ENCODE results near the gene GLI2. TPM values are rescaled to one million over a fixed set of nuclear protein-coding genes. Genes with fewer than 3 reads are reported as not detected.

Gene GLI2
- total and polyA plus RNA-seq, 2 of the 8 experiments (the other 6 are each of a cell fraction or from before 2014, with no cell fraction given): 18.4 to 46.9 TPM

GRCh38 chr2:120764492-120764891 is 28.8 kb downstream of the GLI2 start:
- Histone ChIP-seq H2BK12ac (ENCODE audit: low read depth, low read length) (peak overlapping the region; percentile 29; the same call in 1 of the 2 replicates), H3K23me2 (ENCODE audit: low read depth, low read length) (no peaks in the 10 kb centered on the region), H3K9ac (replicated peaks in 1 of 4; ENCODE audit: extremely low read depth in 1 of 4, low read depth in 3 of 4, low read length in 3 of 4) (no peak overlapping the region; a peak in 1 of 7 replicates), H3K18ac (ENCODE audit: extremely low read depth, low read length) (no peak overlapping the region), H3K56ac (replicated peaks; ENCODE audit: insufficient read length, low read depth, low read length) (no peak overlapping the region), H2BK120ac (replicated peaks; ENCODE audit: low read depth, low read length) (no peak overlapping the region), H4K20me1 (replicated peaks in 1 of 2; ENCODE audit: control insufficient read depth in 1 of 2, insufficient read depth in 2 of 2, low read length in 2 of 2) (peaks cover 27 to 52% of the 10 kb centered on the region in 2 experiments), H2BK5ac (ENCODE audit: low read depth, low read length) (no peak overlapping the region), H4K8ac (ENCODE audit: extremely low read depth, insufficient read depth, low read length) (no peak overlapping the region), H3K36me3 (ENCODE audit: control insufficient read depth in 2 of 4, insufficient read depth in 4 of 4, low read length in 3 of 4) (no peaks in the 10 kb centered on the region), H3K4me3 (ENCODE audit: extremely low read depth in 1 of 4, insufficient read depth in 2 of 4, low read depth in 3 of 4, low read length in 4 of 4) (no peak overlapping the region), H3K4me1 (replicated peaks in 1 of 4; ENCODE audit: control insufficient read depth in 3 of 4, insufficient read depth in 4 of 4, low read length in 3 of 4) (peaks cover 11 to 60% (median 34%) of the 10 kb centered on the region in 4 experiments), H4K91ac (replicated peaks; ENCODE audit: insufficient read length, low read length) (no peak overlapping the region), H2BK20ac (ENCODE audit: low read length) (no peak overlapping the region), H2AFZ (ENCODE audit: low read length) (no peak overlapping the region), H2BK15ac (ENCODE audit: low read length) (no peak overlapping the region), H2AK5ac (ENCODE audit: low read depth, low read length) (no peak overlapping the region; the same call in 1 of the 2 replicates), H3K79me1 (ENCODE audit: low read depth, low read length) (peaks cover 52% of the 10 kb centered on the region), H3K9me3 (ENCODE audit: insufficient read depth in 2 of 2, low read depth in 1 of 2, low read length in 1 of 2) (no peaks in the 10 kb centered on the region), H3K14ac (ENCODE audit: insufficient read length) (no peak overlapping the region), H3K79me2 (ENCODE audit: control insufficient read depth in 1 of 2, insufficient read depth in 2 of 2, low read length in 2 of 2) (peaks cover under 1 to 100% of the 10 kb centered on the region in 2 experiments), H4K5ac (ENCODE audit: insufficient read length, low read depth, low read length) (no peak overlapping the region), H3K27ac (ENCODE audit: low read depth, low read length) (no peak overlapping the region), H3K23ac (ENCODE audit: insufficient read length) (no peak overlapping the region), H3K4ac (replicated peaks; ENCODE audit: insufficient read length, low read depth, low read length) (no peak overlapping the region), H3K4me2 (ENCODE audit: insufficient read depth in 1 of 2, low read depth in 2 of 2, low read length in 2 of 2) (no peak overlapping the region), H3K27me3 (replicated peaks in 1 of 4; ENCODE audit: control insufficient read depth in 3 of 4, extremely low read depth in 1 of 4, insufficient read depth in 3 of 4, low read length in 3 of 4) (no peaks in the 10 kb centered on the region)
- CTCF ChIA-PET (ENCODE audit: partially characterized antibody): interaction anchor here (0.9 to 1.9 kb wide), 5 partner anchors 14 to 194 kb away, joined by 3 to 6 read pairs (median 4); no protein-coding TSS in a partner anchor
- FAIRE-seq (no peak), DNase-seq (ENCODE audit: low read depth in 1 of 2, low spot score in 2 of 2) (no peak)
- 91% methylated on average over 6 of the region's 6 CpGs; no CpG with 5 or more reads in 1 of the 2 experiments for WGBS, 2 experiments (ENCODE audit: extremely low coverage in 1 of 2, insufficient coverage in 1 of 2, insufficient read length in 1 of 2, insufficient replicate concordance in 2 of 2, low coverage in 1 of 2, low lambda C conversion rate in 2 of 2, missing lambda C conversion rate in 1 of 2)
- TF ChIP-seq POLR2AphosphoS5 (IDR thresholded peaks at IDR 0.05; ENCODE audit: low read depth, low read length) (no peak), E2F6 (IDR thresholded peaks at IDR 0.05) (no peak), NRF1 (IDR thresholded peaks at IDR 0.05; ENCODE audit: low read depth, low read length) (no peak), EZH2 (IDR thresholded peaks at IDR 0.05; ENCODE audit: low read depth, low read length, severe bottlenecking) (no peak), TAF1 (IDR thresholded peaks at IDR 0.05; ENCODE audit: low read depth, low read length) (no peak), RXRA (IDR thresholded peaks at IDR 0.05; ENCODE audit: insufficient read depth, low read depth, low read length) (no peak), CTBP2 (IDR thresholded peaks at IDR 0.05; ENCODE audit: borderline replicate concordance, insufficient read depth, insufficient read length, low read length) (no peak), BACH1 (IDR thresholded peaks at IDR 0.05; ENCODE audit: low read length) (no peak), SRF (IDR thresholded peaks at IDR 0.05; ENCODE audit: low read depth, low read length) (no peak), ZNF274 (IDR thresholded peaks at IDR 0.05; ENCODE audit: borderline replicate concordance, extremely low read depth, low read length) (no peak)
- POLR2A ChIA-PET (ENCODE audit: partially characterized antibody): interaction anchor here (1.4 to 2.0 kb wide), 3 partner anchors 13 to 27 kb away, joined by 3 to 8 read pairs (median 5); no protein-coding TSS in a partner anchor

Measured in H1 (cell line).